HG02759 (cell line): Measurements from ENCODE around the gene SH2D3A.
A peak's percentile ranks its signal among the peaks of the same experiment; 100 is the strongest.
"Not testable (repeated sequence)": the region's sequence is repeated elsewhere in the genome, so short reads cannot be mapped to it uniquely, and the experiment has no call there.

Experiments
- ATAC-seq: cut with Tn5 transposase; IDR thresholded peaks from one replicate; pipeline ENCODE4 v1.9.1; 2021; ENCODE audit warnings: mild to moderate bottlenecking, moderate library complexity; ENCODE audit not compliant: unreplicated experiment

Gene SH2D3A

DNA sequence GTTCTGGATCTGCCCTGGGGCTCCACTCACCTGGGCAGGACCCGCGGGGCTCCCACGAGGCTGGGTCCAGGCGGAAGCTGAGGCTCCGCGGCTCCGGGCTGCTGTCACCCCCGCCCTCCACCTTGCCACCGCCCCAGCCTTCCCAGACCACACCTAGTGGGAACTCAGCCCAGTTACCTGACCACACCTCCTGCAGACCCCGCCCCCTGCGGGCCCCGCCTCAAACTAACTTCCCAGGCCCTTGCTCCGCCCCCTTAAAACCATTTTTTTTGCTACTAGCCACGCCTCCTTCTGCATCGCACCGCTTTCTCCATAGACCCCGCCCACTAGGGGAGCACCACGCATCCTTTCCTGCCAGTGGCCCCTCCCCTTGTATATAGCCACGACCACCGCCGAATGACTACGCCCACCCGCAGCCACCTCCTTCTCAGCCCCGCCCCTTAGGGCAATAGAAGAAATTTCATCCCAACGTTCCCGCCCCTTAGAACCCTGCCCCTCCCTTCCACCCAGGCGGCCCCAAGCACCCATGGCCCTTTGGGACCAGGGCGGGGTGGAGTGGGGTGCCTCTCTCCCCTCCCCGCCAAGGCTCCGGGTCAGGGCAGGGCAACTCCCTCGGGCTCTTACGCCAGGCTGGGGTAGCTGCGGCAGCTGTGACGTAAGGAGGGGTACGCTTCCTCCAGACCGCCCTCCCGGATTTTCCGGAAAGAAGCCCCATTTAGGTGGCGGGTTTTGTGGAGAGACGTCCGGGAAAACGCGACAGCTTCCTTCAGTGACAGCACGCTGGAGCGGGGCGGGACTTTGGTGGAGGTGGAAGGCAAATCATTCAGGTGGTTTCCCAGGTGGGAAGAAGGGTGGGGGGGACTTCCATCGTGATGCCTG, at the start of gene SH2D3A:
TSS of gene SH2D3A (minus strand) at position 79 of the 879 bp plus-strand sequence. CDS start 3,687 bp downstream, outside the sequence.
- ATAC-seq, result peak; percentile 63

DNA sequence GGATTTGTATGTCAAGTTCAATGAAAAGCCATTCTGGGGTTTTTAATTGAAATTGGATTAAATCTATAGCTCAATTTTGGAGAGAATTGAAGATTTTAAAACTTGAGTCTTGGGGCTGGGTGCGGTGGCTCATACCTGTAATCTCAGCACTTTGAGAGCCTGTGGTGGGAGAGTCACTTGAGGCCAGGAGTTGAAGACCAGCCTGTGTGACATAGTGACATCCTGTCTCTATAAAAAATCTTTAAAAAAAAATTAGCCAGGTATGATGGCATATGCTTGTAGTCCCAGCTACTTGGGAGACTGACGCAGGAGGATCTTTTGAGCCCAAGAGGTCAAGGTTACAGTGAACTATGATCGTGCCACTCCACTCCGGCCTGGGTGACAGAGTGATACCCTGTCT, 46.4 kb upstream of the SH2D3A start:
- ATAC-seq, result no peak

GRCh38 chr19:6812612-6813011, 45.4 kb upstream of the SH2D3A start:
- no peak for ATAC-seq

GRCh38 chr19:6811906-6812305, 44.7 kb upstream of the SH2D3A start:
- ATAC-seq, result no peak

DNA sequence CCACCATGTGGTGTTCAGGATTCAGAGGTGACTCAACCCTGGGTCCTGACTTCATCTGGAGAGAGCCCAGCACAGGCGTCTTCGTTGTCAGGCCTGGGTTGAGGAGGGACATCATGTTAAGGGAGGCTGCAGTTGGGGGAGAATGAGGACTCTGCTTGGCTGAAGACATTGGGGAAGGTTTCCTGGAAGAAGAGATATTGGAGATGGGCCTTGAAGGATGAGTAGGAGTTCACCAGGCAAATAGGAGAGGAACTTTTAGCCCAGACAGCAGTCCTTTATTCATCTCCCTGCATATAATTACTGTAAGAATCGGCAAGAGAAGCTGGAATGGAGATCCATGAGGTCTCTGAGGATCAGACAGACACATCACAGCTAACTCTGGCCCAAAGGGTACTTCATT, 44.1 kb upstream of the SH2D3A start:
- ATAC-seq, result no peak

- ATAC-seq, result no peak
These were observed 42.0 kb upstream of the SH2D3A start for GRCh38 chr19:6809262-6809661.

DNA sequence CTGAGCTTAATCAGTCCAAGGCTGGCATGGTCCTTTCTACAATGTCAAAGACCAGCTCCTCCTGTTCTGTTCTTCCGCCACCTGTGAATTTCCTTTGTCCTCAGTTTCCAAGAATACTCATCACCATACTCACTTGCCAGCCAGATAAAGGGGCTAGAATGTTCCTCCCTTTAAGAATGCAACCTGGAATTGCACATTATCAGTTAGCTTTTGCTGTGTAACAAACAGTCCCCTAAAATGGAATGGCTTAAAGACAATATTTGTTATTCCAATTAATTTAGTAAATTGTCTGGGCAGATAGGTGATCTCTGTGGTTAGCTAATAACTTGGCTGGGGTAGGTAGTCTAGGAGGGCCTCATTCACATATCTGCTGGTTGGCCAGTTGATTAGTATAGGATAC, 41.3 kb upstream of the SH2D3A start:
- ATAC-seq, result no peak

DNA sequence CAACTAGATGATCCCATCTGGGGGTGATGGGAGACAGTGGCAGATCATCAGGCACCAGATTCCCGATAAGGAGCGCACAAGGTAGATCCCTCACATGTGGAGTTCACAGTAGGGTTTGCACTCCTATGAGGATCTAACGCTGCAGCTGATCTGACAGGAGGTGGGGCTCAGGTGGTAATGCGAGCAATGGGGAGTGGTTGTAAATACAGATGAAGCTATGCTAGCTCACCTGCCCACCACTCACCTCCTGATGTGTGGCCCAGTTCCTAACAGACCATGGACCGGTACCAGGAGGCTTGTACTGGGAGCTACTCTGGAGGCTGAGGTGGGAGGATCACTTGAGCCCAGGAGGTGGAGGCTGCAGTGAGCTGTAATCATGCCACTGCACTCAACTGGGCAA, 40.1 kb upstream of the SH2D3A start:
- no peak for ATAC-seq

- ATAC-seq, result no peak
These were observed 39.3 kb upstream of the SH2D3A start for GRCh38 chr19:6806488-6806887.

DNA sequence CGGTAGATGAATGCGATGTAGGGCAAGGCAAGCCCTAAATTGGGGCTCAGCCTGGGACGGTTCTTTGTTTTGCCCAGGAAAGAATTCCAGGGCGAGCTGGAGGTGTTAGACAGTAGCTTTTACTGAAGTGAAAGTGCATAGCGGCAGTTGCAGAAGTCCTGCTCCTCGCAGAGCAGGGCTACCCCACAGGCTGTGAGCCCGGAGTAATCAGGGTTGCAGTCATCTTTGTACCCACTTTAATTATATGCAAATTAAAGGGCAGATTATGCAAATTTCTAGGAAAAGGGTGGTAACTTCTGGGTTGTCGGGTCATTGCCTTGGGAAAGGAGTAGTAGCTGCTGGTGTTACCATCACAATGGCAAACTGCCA, 35.8 kb upstream of the SH2D3A start:
- no peak for ATAC-seq

- ATAC-seq, result peak; percentile 50
These were observed 35.3 kb upstream of the SH2D3A start for GRCh38 chr19:6802336-6803035.

- ATAC-seq, result peak; percentile 59
These were observed 34.4 kb upstream of the SH2D3A start for GRCh38 chr19:6801485-6802086.

DNA sequence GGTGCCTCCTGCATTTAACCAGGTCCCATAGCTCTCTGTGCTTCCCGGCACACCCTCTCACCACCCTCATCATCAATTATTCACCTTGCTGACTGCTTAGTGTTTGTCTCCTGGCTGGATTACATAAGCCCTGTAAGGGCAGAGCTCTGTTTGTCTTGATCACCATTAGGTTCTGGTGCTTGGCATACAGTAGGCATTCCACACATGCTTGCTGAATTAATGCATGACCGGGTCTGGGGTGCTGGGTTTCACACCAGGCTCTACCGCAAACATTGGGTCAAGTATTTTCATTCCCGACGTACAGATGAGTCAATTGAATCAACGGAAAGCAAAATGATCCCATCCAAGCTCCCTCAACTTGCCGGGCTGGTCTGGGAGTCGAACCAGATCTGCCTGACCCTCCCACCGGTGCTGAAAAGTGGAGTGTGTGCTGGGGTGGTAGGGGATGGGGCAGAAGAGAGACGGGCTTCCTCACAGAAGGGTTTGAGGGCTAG, 33.8 kb upstream of the SH2D3A start:
- no peak for ATAC-seq

- ATAC-seq, result not testable (repeated sequence)
These were observed 33.0 kb upstream of the SH2D3A start for GRCh38 chr19:6800160-6800790.

DNA sequence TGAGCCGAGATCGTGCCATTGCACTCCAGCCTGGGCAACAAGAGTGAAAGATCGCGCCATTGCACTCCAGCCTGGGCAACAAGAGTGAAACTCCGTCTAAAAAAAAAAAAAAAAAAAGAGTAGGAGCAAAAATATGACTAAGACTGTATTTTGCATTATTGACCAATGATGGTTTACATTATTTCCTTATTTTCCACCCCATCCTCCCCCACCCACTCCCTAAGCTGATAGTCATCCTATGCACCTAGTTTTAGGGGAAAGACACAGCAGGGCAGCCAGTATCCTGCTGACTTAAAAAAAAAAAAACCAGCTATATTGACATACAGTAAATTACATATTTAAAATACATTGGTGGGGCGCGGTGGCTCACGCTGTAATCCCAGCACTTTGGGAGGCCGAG, 30.4 kb upstream of the SH2D3A start:
- no peak for ATAC-seq

- no peak for ATAC-seq
These were observed 29.0 kb upstream of the SH2D3A start for GRCh38 chr19:6796278-6796677.

- no peak for ATAC-seq
These were observed 27.6 kb upstream of the SH2D3A start for GRCh38 chr19:6794686-6795431.

DNA sequence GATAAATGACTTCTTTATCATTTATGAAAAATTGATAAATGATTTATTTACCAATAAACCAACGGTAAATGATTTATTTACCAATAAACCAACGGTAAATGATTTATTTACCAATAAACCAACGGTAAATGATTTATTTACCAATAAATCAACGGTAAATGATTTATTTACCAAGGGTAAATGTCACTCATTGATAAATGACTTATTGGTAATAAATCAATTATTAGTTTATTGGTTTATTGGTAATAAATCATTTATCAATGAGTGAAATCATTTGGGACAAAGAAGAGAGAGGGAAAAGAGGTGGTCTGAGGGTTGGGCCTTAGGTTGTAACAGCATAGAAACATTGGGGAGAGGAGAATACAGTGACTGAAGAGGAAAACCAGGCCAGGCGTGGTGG, 26.7 kb upstream of the SH2D3A start:
- ATAC-seq, result no peak

DNA sequence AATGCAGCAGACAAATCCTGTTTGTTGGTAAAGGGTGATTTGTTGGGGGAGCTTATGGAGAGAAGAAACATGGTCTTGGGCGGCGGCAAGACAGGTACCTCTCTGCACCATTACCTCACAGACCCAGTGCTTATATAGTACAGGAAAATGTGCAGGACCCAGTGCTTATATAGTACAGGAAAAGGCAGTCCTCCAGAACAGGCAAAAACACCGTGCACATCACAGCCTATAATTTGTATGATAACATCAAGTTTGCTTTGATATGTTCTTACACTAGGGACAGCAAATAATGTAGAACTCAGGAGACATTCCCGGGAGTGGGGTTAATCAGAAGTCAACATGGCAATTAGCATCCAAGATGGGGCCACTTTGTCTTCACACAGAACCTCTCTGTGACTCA, 26.2 kb upstream of the SH2D3A start:
- no peak for ATAC-seq

DNA sequence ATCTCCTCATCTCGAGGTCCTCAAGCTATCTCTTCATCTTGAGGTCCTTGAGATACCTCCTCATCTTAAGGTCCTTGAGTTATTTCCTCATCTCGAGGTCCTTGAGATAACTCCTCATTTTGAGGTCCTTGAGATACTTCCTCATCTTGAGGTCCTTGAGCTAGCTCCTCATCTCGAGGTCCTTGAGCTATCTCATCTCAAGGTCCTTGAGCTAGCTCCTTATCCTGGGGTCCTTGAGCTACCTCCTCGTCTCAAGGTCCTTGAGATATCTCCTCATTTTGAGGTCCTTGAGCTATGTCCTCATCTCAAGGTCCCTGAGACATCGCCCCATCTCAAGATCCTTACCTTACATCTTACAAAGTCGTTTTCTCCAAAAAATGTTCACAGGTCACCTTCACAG, 24.0 kb upstream of the SH2D3A start:
- no peak for ATAC-seq
